GM03348 (cell line): Measurements from ENCODE around the gene PADI1.

ENCODE experiments used
- DNase-seq: peaks from one replicate; pipeline ENCODE4 v3.0.0; 2012; ENCODE audit warnings: low spot score

The PADI1 gene

DNA sequence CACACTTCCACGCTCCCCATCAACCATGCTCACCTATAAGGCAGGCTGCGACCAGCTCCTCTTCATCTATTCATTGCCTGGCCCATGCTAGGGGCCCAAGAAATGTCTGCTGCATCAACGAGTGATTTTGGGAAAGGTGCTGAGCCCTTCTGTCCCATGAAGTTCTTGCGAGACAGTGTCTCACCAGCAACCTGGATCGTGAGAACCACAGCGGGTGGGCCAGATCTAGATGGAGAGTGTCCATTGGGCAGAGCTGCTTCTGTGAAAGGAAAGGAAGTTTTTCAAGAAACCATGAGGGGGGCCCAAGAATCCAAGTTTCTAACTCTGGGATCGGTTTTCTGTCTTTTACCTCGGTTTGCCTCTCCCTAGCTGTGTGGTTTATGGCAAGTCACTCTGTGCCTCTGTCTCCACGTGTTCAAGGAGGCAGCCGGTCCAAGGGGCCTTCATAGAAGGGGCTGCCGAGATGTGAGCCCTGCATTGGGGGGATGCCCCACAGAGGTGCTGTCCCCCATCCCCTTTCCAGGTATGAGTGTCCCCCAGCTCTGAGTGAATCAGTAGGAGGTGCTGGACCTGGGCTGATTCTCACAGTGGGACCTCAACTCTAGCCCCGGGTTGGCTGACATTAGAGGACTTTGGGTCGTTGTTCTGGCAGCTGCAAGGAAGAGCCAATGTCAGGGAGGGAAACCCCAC is 8.3 kb upstream of the PADI1 start:
- DNase-seq = no peak

DNA sequence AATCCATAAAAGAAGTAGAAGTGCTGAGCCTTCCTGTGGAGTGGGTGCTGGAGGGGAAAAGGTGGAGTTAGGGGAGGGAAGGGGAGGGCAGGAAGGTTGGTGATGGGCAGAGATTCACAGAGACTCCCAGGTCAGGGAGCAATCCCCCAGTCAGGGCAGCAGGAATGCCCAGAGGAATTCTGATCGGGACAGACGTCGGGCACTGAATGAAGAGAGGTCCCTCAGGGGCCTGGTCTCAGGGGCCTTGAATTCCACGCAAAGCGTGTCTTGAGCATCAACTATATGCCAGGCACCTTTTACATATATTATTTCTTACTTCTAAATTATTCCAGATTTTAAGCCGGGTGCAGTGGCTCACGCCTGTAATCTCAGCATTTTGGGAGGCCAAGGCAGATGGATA is 7.2 kb upstream of the PADI1 start:
- DNase-seq = no peak

DNA sequence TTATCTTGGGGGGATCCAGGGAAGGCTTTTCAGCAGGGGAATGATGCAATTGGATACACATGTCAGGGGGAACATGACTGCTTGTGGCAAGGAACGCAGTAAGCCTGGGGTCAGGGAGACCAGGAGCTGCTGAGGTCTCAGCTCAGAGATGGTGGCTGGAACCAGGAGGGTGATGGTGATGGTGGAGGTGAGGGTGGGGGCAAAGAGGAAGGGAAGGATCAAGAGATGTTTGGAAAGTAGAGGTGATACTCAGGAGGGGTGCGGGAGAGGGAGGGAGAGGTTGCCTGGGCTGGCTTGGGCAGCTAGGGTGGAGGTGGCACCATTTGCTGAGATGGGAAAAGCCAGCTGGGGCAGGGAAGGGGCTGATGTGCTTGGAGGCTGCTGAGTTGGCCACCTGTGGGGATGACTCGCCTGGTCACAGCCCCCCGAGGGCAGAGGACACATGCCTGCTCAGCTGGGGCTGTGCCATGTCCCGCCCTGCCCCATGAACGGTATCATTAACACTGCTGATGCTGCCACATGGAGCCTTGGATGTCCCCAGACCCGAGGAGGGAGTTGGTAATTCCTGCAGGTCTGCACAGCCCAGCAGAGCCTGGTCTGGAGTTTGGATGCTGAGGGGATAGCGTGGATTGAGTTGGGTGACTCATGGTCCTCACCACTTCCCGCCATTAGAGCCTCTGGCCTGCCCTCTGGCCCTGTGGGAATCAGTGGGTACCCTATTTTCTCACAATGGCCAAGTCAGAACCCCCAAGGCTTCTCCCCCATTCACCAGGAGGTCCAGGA is 6.3 kb upstream of the PADI1 start:
- DNase-seq = no peak

DNA sequence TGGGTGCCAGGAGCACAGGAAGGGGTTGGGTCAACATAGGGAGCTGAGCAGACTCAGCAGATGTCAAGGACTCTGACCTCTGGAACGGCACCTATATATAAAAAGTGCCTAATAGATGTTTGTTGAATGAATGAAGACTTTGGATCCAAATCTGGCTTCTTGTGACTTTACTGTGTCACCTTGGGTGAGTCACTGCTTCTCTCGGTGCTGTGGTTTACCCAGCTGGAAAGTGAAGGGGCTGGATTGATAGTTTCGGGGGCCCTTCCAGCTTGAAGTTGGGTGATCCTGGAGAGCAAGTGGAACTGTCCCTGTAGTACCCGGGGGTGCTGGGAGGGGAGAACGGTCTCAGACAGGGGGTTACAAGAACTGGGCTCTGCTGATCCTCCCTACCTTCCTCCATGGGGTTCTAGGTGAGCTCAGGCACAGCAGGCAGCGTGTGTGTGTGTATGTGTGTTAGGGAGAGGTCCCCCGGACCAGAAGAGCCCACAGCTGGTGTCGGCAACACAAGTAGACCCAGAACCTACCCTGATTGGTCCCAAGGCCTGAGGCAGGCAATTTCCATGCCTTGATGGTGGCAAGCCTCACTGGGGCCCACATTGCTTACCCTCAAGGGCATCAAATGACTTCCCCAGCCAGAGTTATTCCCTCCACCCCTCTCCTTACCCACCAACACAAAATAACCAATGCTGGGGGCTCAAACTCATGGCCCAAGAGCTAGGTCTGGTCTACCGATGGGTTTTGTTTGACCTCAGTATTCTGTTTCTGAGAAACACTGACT is 5.5 kb upstream of the PADI1 start:
- DNase-seq = no peak

DNA sequence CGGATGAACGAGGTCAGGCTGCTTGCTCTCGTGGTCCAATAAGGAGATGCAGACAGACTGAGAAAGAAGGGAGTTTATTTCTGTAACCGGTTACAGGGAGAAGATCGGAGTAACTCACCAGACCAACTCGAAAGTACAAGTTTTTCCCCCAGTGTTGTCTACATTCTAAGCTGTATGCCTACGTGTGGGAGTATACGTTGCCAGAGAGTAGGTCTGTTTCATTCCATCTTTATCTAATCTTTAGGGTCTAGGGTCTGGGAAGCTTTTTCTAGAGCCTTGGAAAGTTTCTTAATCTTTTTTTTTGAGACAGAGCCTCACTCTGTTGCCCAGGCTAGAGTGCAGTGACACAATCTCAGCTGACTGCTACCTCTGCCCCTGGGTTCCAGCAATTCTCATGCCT is 4.7 kb upstream of the PADI1 start:
- no peak for DNase-seq

DNA sequence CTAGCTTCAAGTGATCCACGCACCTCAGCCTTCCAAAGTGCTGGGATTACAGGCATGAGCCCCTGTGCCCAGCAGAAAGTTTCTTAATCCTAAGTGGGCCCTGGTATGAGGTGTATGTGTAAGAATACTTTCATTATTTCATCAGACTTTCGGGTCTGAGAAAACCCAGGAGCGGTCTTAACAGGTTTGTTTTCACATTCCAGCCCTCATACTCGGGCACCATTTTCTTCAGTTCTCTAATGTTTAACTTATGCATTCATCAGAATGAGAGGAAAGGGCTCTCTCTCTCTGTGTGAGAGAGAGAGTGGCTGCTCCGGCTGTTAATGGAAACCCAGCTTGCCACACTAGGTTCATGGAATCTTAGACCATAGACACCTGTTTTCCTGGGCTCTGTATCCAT is 4.2 kb upstream of the PADI1 start:
- no peak for DNase-seq

DNA sequence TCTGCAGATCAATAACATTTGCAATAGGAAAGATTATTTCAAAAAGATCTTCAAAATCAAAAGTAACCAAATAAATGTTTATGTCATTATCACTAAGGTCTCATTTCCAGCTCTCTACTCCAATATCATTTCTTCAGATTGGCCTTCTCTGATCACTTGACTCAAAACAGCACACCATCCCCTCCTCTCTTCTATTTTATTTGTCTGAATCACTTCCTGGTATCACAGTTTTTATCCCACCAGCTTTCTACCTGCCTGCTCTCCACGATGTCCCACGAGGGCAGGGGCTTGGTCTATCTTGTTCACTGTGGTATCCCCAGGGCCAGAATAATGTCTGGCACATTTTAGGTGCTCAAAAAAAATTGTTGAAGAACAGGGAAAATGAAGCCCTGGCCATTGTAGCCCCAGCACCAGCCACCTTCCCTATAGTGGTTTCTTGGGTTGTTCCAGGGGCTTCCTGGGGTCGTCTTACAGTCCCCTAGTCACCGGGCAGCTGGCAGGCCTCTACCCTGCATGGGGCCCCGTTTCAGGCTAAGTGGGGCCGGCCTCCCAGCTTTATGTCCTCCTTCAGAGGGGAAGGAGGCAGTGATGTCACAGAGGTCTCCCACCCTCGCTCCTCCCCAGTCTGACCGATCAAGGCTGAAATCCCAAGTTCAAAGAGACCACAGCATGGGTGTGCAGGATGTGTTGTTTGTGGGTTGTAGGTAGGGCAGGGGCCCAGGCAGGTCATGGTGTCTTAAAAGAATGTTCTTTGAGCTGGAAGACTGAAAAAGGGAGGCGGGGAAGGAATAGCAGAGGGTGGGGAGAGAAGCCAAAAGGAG is 3.5 kb upstream of the PADI1 start:
- DNase-seq = no peak

DNA sequence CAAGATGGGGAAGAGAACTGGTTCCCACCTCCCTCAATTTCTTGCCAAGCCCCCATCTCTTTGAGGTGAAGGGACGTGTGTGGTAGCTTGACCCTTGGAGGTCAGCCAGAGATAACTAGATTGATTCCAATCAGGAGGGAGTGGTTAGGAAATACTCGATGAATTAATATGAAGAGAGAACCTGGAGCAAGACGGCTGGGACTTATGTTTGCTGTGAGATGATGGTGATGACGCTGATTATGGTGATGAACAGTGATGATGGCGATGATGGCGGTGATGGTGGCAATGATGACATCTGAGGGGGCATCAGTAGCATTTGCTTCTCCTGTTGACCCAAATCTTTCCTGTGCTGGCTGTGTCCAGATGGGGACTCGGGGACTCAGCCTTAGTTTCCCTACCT is 724 bp downstream of the PADI1 start:
- DNase-seq = no peak

DNA sequence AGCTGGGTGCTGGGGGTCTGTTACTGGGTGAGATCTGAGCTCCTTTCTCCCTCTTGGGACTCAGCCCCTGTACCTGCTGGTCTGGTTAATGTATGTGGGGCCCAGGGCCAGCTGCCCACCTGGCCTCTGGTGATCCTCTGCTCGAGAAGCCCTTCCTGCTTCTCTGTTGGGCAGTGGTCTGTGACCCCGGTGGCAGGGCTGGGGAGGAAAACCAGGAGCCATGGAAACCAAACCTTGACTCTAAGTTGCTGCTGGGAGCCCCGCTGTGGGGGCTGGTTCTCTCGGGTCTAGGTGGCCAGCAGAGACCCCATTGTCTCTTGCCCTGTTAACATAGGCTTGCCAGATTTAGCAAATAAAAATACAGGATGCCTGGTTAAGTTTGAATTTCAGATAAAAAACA is 1.3 kb downstream of the PADI1 start:
- no peak for DNase-seq

DNA sequence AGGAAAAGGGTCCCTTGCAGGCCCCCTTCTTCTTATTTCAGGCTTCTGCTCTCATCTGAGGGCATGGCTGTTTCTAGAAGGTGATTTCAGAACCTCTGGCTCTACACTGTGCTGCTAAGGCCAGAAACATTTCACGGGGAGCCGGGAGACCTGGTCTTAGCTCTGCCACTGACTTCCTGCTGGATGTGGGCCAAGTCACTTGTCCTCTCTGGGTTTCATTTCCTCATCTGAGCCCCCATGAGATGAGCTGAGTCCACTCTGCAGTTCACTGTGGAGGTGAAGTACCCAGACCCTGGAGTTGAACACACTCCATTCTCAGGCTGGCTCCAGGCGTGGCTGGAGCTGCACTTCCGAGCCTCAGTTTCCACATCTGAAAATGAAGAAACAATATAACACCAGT is 2.1 kb downstream of the PADI1 start:
- DNase-seq = no peak

DNA sequence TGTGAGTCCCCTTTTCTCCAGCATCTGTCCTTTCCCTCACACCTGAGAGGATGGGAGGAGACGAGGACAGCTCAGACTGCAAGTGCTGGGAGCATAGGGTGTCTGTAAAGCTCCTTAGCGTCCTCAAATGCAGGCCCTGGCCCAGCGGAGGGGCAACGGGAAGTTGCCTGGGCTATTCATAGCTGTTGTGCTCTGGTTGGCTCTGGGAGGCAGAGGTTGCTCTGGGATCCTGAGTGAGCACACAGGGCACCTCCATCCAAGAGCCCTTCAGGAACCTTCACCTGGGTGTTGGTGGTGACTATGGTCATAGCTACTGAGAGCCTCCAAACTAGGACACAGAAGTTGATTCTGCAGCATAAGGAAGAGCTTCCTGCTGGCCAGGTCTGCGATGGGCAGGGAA is 2.6 kb downstream of the PADI1 start:
- DNase-seq = no peak

DNA sequence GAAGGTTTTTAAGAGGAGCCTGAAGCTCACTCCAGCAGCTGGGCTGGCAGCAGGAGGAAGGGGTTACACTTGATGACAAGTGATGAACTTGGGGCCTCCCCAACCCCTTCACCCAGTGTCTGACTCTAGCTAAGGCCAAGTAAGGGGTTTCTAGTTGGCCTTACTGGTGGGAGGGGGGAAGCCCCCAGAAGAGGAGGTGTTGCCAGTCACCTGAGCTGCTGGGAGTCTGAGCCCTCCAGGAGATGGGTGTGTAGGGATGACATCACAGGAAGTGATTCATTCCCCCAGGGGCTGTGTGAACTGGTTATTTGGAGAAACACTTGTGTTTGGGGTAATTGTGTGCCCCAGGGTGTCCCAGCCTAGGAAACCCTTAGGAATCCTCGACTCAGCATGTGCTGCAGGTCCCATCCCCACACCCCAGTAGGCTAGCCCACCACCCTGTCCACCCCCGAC is 3.1 kb downstream of the PADI1 start:
- DNase-seq = peak; percentile 79

DNA sequence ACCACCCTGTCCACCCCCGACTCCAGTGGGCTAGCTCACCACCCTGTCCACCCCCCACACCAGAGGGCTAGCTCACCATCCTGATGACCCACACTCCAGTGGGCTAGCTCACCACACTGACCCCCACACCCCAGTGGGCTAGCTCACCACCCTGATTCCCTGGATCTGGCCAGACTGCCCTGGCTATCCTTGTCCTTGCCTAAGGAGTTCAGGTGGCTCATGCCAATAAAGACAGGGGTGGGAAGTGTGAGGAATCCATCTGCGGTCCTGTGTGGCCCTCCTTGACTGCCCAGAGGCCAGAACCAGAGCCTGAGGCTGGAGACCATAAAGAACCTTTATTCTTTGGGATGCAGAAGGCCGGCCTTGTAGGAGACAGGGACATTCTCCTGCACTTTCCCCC is 3.6 kb downstream of the PADI1 start:
- DNase-seq = no peak

DNA sequence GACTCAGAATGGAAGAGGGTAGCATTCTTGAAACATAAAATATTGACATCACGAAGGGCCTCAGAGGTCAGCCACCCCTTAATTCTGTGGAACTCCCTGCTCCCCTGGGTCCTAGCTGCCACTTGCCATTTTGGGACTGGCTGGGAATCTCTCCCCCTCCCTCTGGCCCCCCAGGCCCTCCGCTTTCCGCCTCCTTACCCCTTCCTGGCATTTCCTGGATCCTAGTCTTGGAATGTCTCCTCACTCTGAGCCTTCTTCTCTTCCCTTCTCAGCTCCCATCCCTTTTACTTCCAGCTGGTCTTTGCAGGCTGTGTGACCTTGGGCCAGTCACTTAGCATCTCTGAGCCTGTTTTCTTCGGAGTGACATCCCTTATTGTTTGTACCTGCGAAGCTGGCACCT is 4.5 kb downstream of the PADI1 start:
- DNase-seq = no peak

DNA sequence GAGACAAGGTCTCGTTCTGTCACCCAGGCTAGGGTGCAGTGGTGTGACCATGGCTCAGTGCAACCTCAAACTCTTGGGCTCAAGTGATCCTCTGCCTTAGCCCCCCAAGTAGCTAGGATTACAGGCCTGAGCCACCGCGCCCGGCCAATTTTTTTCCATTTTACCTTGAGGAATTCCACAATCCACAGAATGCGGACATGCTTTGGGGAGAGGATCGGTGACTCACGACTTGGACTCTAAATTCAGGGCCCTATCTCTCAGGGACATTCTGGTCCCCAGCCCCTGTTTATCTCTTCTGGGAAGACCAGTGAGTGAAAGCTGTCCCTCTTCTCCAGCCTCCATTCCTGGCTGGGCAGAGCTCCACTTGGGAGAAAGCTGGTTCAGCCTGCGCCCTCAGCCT is 5.2 kb downstream of the PADI1 start:
- DNase-seq = no peak

DNA sequence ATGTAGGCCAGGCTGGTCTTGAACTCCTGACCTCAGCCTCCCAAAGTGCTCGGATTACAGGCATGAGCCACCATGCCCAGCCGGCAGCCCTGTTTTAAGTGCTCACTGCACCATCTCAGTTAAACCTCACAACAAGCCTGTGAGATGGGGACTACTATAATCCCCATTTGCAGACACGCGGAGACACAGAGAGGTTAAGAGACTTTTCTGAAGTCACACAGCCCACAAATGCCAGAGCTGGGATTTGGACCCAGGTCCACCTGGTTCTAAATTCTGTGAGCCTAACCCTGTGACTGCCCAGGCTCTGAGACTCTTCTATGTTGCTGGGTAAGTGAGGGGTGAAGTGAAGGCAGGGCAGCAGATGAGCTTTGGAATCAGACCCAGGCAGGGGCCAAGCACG is 6.4 kb downstream of the PADI1 start:
- no peak for DNase-seq

DNA sequence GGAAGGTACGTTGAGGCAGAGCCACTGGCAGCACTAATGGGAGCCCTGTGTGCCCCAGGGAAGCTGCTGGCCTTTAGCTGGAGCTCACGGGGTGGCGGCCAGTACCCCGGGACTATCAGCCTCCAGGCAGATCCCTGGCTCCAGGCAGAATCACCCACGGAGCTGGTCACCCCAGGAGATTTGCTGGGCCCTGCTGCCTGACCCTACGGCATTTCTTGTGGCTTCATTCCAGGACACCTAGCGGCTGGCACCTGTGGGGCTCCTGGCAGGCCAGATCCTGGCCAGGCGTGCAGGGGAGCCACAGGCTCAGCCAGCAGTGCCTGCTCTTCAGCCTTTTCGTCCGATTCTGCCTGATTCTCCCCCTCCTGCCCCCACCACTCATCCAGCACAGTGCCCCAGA is 7.1 kb downstream of the PADI1 start:
- DNase-seq = no peak

DNA sequence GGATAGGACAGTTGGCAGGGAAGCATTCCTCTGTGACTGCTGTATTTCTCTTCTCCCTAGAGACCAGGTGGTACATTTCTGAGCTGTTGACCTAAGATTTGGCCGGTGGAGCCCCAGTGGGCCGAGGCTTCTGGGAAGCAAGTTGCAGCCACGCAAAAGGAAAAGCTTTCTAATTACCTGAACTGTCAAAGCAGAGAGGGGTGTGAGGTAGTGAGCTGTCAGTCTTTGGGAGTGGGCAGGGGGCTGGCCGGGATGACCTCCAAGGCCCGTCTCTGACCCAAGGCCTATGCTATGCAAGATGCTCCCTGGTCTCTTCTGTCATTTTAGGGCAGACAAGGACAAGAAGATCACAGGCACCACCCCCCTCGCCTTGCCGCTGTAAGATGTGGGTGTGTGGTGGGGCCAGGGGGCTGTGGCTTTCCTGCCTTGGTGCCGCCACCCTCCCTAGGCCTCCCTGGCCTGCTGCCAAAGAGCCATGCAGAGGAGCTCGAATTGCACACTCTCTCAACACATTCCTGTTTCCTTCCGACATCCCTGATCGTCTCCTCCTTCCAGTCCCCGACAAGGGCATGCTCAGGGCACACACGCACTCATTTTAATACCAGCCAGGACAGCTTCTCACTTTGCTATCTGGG is 7.7 kb downstream of the PADI1 start:
- DNase-seq = peak; percentile 73

DNA sequence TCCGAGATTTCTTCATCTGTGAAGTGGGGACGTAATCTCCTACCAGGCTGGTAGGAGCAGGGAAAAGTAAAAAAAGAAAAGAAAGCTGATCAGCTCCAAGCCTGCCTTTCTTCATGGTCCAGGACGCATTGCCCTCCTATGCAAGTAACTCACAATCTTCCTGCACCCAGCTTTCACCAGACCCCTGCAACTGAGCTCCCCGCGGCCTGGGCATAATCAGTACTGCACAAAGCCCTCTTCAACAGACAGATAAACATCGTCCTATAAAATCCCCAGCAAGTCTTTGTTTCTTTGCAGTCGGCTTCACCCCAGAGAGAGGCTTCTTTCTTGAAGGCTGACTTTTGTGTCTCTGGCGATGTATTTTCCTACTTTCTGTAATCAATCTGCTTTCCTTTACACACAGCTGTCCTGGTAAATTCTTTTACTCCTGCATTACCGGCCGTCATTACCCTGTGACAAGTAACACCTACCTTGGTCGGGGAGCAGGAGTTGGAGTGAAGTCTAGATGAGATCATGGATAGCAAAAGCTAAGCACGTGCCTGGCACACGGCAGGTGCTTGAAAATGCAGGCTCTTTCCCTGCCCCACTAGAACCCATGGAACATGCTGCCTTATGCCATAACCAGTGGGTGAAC is 8.3 kb downstream of the PADI1 start:
- DNase-seq = no peak

DNA sequence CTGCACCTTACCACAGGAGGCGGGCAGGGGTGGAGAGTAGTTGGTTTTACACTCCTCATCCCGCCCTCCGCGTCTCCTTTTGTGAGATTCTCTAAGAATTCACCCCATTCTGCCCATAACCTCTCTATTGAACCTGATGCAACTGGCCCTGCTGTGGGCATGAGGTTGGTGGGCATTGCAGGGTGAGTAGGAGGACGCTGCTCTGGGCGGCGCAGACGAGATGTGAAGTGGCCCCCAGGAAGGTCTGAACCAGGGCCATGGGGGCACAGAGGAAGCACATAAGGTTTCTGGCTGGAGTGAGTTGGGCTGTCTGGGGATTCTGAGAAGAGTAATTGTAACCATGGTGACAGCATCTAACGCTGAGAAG is 8.8 kb downstream of the PADI1 start:
- DNase-seq = no peak

DNA sequence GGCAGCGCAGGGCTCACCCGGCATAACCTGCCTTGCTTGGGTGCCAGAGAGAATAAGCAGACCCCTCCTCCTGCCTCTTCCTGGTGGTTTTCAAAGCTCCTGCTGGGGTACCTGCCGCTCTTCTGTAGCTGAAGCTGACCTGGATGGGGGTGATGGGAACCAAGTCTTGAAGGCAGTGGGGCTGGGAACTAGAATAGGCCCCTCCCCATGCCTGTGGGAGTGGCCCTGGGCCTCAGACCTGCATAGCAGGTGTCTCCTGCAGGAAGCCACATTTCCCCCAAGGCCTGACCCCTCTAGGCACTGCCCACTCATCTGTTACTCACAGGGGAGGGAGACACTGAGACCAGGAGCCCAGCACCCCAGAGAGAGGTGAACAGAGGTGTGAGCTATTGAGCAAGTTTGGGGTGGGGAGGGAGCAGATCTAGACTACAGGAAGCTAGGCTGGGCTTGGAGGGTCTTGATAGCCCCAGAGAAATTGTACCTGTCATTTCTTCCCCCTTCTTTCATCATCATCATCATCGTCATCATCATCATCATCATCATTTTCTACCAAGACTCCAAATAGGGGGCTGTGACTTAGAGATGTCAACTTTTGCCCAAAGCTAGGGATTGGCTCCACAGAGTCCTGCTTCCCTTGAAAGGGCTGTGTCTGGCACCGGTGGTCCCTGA is 10.1 kb downstream of the PADI1 start:
- DNase-seq = no peak
